A549 (cell line): Measurements from ENCODE around the gene NTRK2. TPM values are rescaled to one million over a fixed set of nuclear protein-coding genes. Genes with fewer than 3 reads are reported as not detected.

ENCODE experiments used
- ATAC-seq, 2 experiments: fragments of 200-7000 bp in 1 of 2; fragments of >200 bp in 1 of 2; cut with Nextera tagmentation in 1 of 2; cut with Tn5 transposase in 1 of 2; 3 replicates each; pipeline versions ENCODE4 v1.8.0 to v1.9.1; 2018 to 2020; ENCODE audit warnings: mild to moderate bottlenecking in 1 of 2, moderate library complexity in 1 of 2
- CTCF ChIA-PET: fragments of 300-600 bp; sonication (Branson Sonifier 250); formaldehyde crosslinking; extraction: SDS; loops from one replicate; lab custom pipeline; 2021; ENCODE audit warnings: antibody characterized with exemption, inconsistent platforms; lab: Yijun Ruan, JAX
- POLR2A ChIA-PET: fragments of 350-600 bp; formaldehyde crosslinking; extraction: SDS; loops from one replicate; lab custom pipeline; 2021; ENCODE audit warnings: antibody characterized with exemption, inconsistent platforms; lab: Yijun Ruan, JAX
- DNase-seq, 2 experiments: peaks; one replicate each; pipeline versions ENCODE4 v3.0.0 to v3.0.0-alpha.2; 2011 to 2016; ENCODE audit warnings: low read depth in 1 of 2, low spot score in 1 of 2
- FAIRE-seq: peaks from 2 replicates; lab custom pipeline; 2011; peaks lifted over from hg19 to GRCh38; lab: Jason Lieb, UNC
- H3K27ac ChIP-seq, 2 experiments: fragments of >200 bp; sonication (Bioruptor Twin); formaldehyde crosslinking; 3 replicates each; pipeline ENCODE4 v1.5.1; 2016 to 2017
- H3K4me1 ChIP-seq: fragments of >200 bp; sonication (Bioruptor Twin); formaldehyde crosslinking; 3 replicates; pipeline ENCODE4 v1.6.1; 2016
- H3K4me2 ChIP-seq: fragments of >200 bp; sonication (Bioruptor Twin); formaldehyde crosslinking; 3 replicates; pipeline ENCODE4 v1.6.1; 2016
- H3K4me3 ChIP-seq: fragments of >200 bp; sonication (Bioruptor Twin); formaldehyde crosslinking; 3 replicates; pipeline ENCODE4 v1.5.1; 2016
- H3K9me3 ChIP-seq: fragments of >200 bp; sonication (Bioruptor Twin); formaldehyde crosslinking; 3 replicates; pipeline ENCODE4 v1.6.1; 2016
- BCL3 ChIP-seq: fragments of >200 bp; sonication (Bioruptor Twin); formaldehyde crosslinking; IDR thresholded peaks from 3 replicates; pipeline ENCODE4 v1.6.1; 2016
- CBX2 ChIP-seq: fragments of 200-600 bp; sonication (generic); IDR thresholded peaks from 2 replicates; pipeline ENCODE4 v1.6.1; 2016; ENCODE audit warnings: low read depth, mild to moderate bottlenecking, borderline replicate concordance
- CHD4 ChIP-seq: fragments of 200-600 bp; sonication (generic); IDR thresholded peaks from 2 replicates; pipeline ENCODE4 v1.6.1; 2016; ENCODE audit warnings: antibody characterized with exemption, mild to moderate bottlenecking, borderline replicate concordance
- E2F6 ChIP-seq: IDR thresholded peaks from 2 replicates; pipeline ENCODE4 v1.6.1; 2012; ENCODE audit warnings: low read depth, borderline replicate concordance
- EHF ChIP-seq: fragments of 250-450 bp; sonication (Bioruptor Pico); IDR thresholded peaks from 2 replicates; pipeline ENCODE4 v1.5.0; 2020; ENCODE audit warnings: mild to moderate bottlenecking
- ESRRA ChIP-seq: fragments of 150-350 bp; IDR thresholded peaks from 2 replicates; pipeline ENCODE4 v1.6.1; 2014; ENCODE audit warnings: mild to moderate bottlenecking, low read length, borderline replicate concordance
- FOSB ChIP-seq: fragments of 250-450 bp; sonication (Bioruptor Pico); IDR thresholded peaks from 2 replicates; pipeline ENCODE4 v1.5.0; 2020; ENCODE audit warnings: mild to moderate bottlenecking, moderate library complexity
- FOSL2 ChIP-seq, 2 experiments: fragments of 450-650 bp in 1 of 2; fragments of >200 bp in 1 of 2; sonication (Bioruptor Twin) in 1 of 2; formaldehyde crosslinking; IDR thresholded peaks; 2 replicates each; pipeline versions ENCODE4 v1.5.0 to v1.6.1; 2016 to 2020; ENCODE audit warnings: mild to moderate bottlenecking in 1 of 2, moderate library complexity in 1 of 2
- GATA3 ChIP-seq: IDR thresholded peaks from 2 replicates; pipeline ENCODE4 v1.6.1; 2012; ENCODE audit warnings: borderline replicate concordance
- HDAC2 ChIP-seq: fragments of 200-600 bp; sonication (generic); IDR thresholded peaks from 2 replicates; pipeline ENCODE4 v1.6.1; 2016
- HES2 ChIP-seq: fragments of >200 bp; sonication (Bioruptor Twin); formaldehyde crosslinking; IDR thresholded peaks from 2 replicates; pipeline ENCODE4 v1.6.1; 2016
- HOXB5 ChIP-seq: fragments of 250-450 bp; sonication (Bioruptor Pico); IDR thresholded peaks from 2 replicates; pipeline ENCODE4 v1.5.0; 2020; ENCODE audit warnings: mild to moderate bottlenecking, moderate library complexity
- JUNB ChIP-seq: fragments of >200 bp; sonication (Bioruptor Twin); formaldehyde crosslinking; IDR thresholded peaks from 2 replicates; pipeline ENCODE4 v1.6.1; 2016
- KDM1A ChIP-seq: fragments of 200-600 bp; sonication (generic); IDR thresholded peaks from 2 replicates; pipeline ENCODE4 v1.6.1; 2016; ENCODE audit warnings: low read depth, mild to moderate bottlenecking
- MAZ ChIP-seq: fragments of 150-350 bp; IDR thresholded peaks from 2 replicates; pipeline ENCODE4 v1.6.1; 2014; ENCODE audit warnings: antibody characterized with exemption, low read depth, low read length, borderline replicate concordance
- MYC ChIP-seq: IDR thresholded peaks from 2 replicates; pipeline ENCODE4 v1.6.1; 2012; ENCODE audit warnings: mild to moderate bottlenecking, inconsistent platforms, low read length, improper control_type of control experiment, borderline replicate concordance
- NPAS2 ChIP-seq: fragments of 250-450 bp; sonication (Bioruptor Pico); IDR thresholded peaks from 2 replicates; pipeline ENCODE4 v1.8.0; 2022; ENCODE audit warnings: mild to moderate bottlenecking, moderate library complexity, borderline replicate concordance
- POLR2A ChIP-seq: IDR thresholded peaks from 2 replicates; pipeline ENCODE4 v1.6.1; 2012; ENCODE audit warnings: mild to moderate bottlenecking, low read length
- POLR2AphosphoS2 ChIP-seq: conservative IDR thresholded peaks from 2 replicates; pipeline ENCODE4 v1.6.1; 2012; ENCODE audit warnings: low read length, improper control_type of control experiment, inconsistent platforms
- REST ChIP-seq: fragments of 200-600 bp; sonication (generic); IDR thresholded peaks from 2 replicates; pipeline ENCODE4 v1.6.1; 2016; ENCODE audit warnings: antibody characterized with exemption, mild to moderate bottlenecking, moderate library complexity
- SMC3 ChIP-seq: fragments of >200 bp; sonication (Bioruptor Twin); formaldehyde crosslinking; IDR thresholded peaks from 3 replicates; pipeline ENCODE4 v1.6.1; 2018; ENCODE audit warnings: inconsistent platforms
- TFCP2L1 ChIP-seq: fragments of 250-450 bp; sonication (Bioruptor Pico); IDR thresholded peaks from 2 replicates; pipeline ENCODE4 v1.5.0; 2021; ENCODE audit warnings: mild to moderate bottlenecking
- TP53 ChIP-seq: fragments of 250-450 bp; sonication (Bioruptor Pico); IDR thresholded peaks from 2 replicates; pipeline ENCODE4 v1.5.0; 2021; ENCODE audit warnings: mild to moderate bottlenecking, moderate library complexity
- WGBS: methylation state at CpG from one replicate; pipeline ENCODE4 v1.1.6; 2017; ENCODE audit errors: missing lambda C conversion rate; 5-methylcytosine and 5-hydroxymethylcytosine counted together
- polyA plus RNA-seq, 4 experiments: library from polyadenylated mRNA; depleted of rRNA in 3 of 4; stranded (reverse); fragments of >200 nt; fragmentation: RNase III in 1 of 4; extraction: RNeasy Plus Mini Kit Qiagen cat#74134 plus additional on column Dnase treatment in 1 of 4; gene quantifications; 2 replicates in 3 of 4; 3 replicates in 1 of 4; pipeline ENCODE4 v1.2.3, GENCODE V29; 2011 to 2017

The NTRK2 gene
- polyA plus RNA-seq, 2 of the 4 experiments (the other 2 are of a cell fraction): 0.03 TPM

- FAIRE-seq: no peak
- CTCF ChIA-PET: no interaction called here
These were observed 53.9 kb downstream of the NTRK2 start for GRCh38 chr9:84723426-84723825.

GRCh38 chr9:84731696-84732095 is 62.2 kb downstream of the NTRK2 start:
- POLR2A ChIA-PET: no interaction called here
- 46% methylated on average over 7 of the region's 7 CpGs for WGBS
- H3K4me2 ChIP-seq: no peak overlapping the region
- H3K27ac ChIP-seq: no peak overlapping the region
- H3K9me3 ChIP-seq: no peaks in the 10 kb centered on the region
- ATAC-seq (no peak), DNase-seq (no peak), FAIRE-seq (no peak)
- CTCF ChIA-PET: no interaction called here
- no peaks in the 10 kb centered on the region for H3K4me1 ChIP-seq
- no peak overlapping the region for H3K4me3 ChIP-seq
- no peak for TF ChIP-seq EHF (CRISPR knock-in tag)
- TF ChIP-seq HES2: no peak
- no peak for TF ChIP-seq E2F6
- no peak for TF ChIP-seq MAZ

More at GRCh38 chr9:84723426-84723825, 53.9 kb downstream of the NTRK2 start:
- TF ChIP-seq GATA3: no peak
- no peak for TF ChIP-seq MYC
- TF ChIP-seq, all 56 proteins: peak for 0
- POLR2A ChIA-PET: no interaction called here
- H3K4me1 ChIP-seq: no peaks in the 10 kb centered on the region
- H3K9me3 ChIP-seq: no peaks in the 10 kb centered on the region
- ATAC-seq (no peak), DNase-seq (no peak)
- WGBS: 25% methylated on average over 3 of the region's 3 CpGs
- H3K27ac ChIP-seq: no peak overlapping the region
- no peak overlapping the region for H3K4me2 ChIP-seq
- no peak overlapping the region for H3K4me3 ChIP-seq

GRCh38 chr9:84736081-84736480 is 66.6 kb downstream of the NTRK2 start:
- DNase-seq: no peak
- no peak overlapping the region for H3K4me3 ChIP-seq
- no peak for TF ChIP-seq TFCP2L1 (CRISPR knock-in tag)
- H3K4me2 ChIP-seq: no peak overlapping the region
- CTCF ChIA-PET: interaction anchor here (1.4 kb wide), 1 partner anchor 219 kb away, joined by 5 read pairs; no protein-coding TSS in a partner anchor
- no peaks in the 10 kb centered on the region for H3K9me3 ChIP-seq
- no peak overlapping the region for H3K27ac ChIP-seq
- no peak for ATAC-seq
- POLR2A ChIA-PET: no interaction called here
- FAIRE-seq: no peak
- 66% methylated on average over 10 of the region's 10 CpGs for WGBS
- H3K4me1 ChIP-seq: no peaks in the 10 kb centered on the region

- H3K4me1 ChIP-seq: no peaks in the 10 kb centered on the region
- no peak for FAIRE-seq
- DNase-seq: no peak
- TF ChIP-seq NPAS2 (CRISPR knock-in tag) (no peak), REST (no peak), FOSL2 (IDR thresholded peaks at IDR 0.05) (no peak), FOSL2 (CRISPR knock-in tag; IDR thresholded peaks at IDR 0.05) (no peak), CHD4 (no peak), BCL3 (no peak), TP53 (CRISPR knock-in tag) (no peak), HDAC2 (no peak), POLR2AphosphoS2 (no peak), ESRRA (no peak), KDM1A (no peak), POLR2A (no peak), FOSB (no peak), CBX2 (no peak), HOXB5 (CRISPR knock-in tag) (no peak), SMC3 (no peak), JUNB (no peak)
- TF ChIP-seq, all 56 proteins: peak for 0
- CTCF ChIA-PET: interaction anchor here (1.4 kb wide), 1 partner anchor 218 kb away, joined by 5 read pairs; no protein-coding TSS in a partner anchor
- no peak overlapping the region for H3K27ac ChIP-seq
- H3K4me2 ChIP-seq: no peak overlapping the region
- POLR2A ChIA-PET: no interaction called here
- no peaks in the 10 kb centered on the region for H3K9me3 ChIP-seq
- 5% methylated on average over 1 of the region's 1 CpG for WGBS
- ATAC-seq: no peak
- no peak overlapping the region for H3K4me3 ChIP-seq
These were observed 67.0 kb downstream of the NTRK2 start for GRCh38 chr9:84736536-84736935.
